Lower leg skin (tissue), 4 donors: ENCODE data around the gene SH2D4B. TPM values are rescaled to one million over a fixed set of nuclear protein-coding genes. Genes with fewer than 3 reads are reported as not detected.

Source experiments
- DNase-seq, 2 donors: peaks; one replicate each; pipeline ENCODE4 v3.0.0-alpha.2; 2019; ENCODE audit warnings: low spot score in 2 of 2
- H3K4me3 ChIP-seq: fragments of 200-600 bp; sonication (generic); 2 replicates; pipeline ENCODE4 v1.5.1; 2017; ENCODE audit warnings: mild to moderate bottlenecking, low read depth; ENCODE audit not compliant: poor library complexity, severe bottlenecking
- POLR2A ChIP-seq, 2 donors: fragments of 450-650 bp; IDR thresholded peaks; one replicate each; pipeline ENCODE4 v1.6.1; 2016 to 2017; ENCODE audit warnings: antibody characterized with exemption in 2 of 2, mild to moderate bottlenecking in 1 of 2, moderate library complexity in 1 of 2
- WGBS, 2 donors: methylation state at CpG; one replicate each; pipeline ENCODE4 v1.1.5; 2018; 5-methylcytosine and 5-hydroxymethylcytosine counted together
- intact Hi-C: fragments of 100-400 bp; cut with DNase I; formaldehyde crosslinking; loops from one replicate; pipeline ENCODE4 v1.15.0; 2023; ENCODE audit warnings: low total_unique reads
- total RNA-seq, 4 donors: library from RNA; depleted of rRNA; stranded (reverse); fragments of >200 nt; gene quantifications; one replicate each; pipeline ENCODE4 v1.1.0, GENCODE V29; 2016
- TF ChIP-seq, protein P1 (sequence below), 3 donors: fragments of 450-650 bp; IDR thresholded peaks; one replicate each; pipeline ENCODE4 v1.5.1; 2016; ENCODE audit warnings: antibody characterized with exemption in 3 of 3, mild to moderate bottlenecking in 3 of 3, moderate library complexity in 2 of 3

Gene SH2D4B
- total RNA-seq, 4 donors from 2014 or later, result 0.13 TPM; not detected in 3

DNA sequence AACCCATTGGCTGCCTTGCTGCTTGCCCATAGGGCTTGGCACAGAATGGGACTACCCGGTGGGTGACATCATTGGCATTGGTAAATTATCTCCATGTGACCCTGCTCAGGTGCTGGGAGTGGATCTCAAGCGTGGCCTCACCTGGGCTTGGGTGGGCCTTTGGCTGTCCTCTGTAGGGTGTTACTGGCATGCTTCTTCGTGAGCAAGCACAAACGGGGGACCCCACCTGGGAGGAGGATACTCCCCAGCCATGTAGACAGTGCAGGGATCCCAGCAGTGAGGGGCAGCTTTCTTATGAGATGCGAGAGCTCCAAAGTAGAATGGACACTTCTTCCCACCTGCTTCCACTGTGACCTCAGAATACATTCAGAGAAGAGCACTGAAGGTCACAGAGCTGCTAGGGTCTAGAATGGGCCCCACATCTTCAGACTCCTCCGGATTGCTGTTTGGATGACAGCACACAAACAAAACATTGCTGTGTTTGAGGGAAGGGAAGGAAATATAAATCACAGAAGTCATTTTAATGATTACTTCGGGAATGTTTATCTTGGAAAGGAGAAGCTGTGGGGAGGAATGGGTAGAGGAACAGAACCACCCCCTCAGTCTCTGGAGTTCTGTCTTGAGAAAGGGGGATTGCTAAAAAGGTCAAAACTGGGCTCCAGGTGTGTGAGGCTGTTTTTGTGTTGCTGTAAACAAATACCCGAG lies 75.9 kb downstream of the SH2D4B start:
- WGBS, 2 donors, result 59 to 63% methylated on average over 7 to 8 of the region's 8 CpGs
- no peak overlapping the region for H3K4me3 ChIP-seq
- intact Hi-C loops, result no loop called here
- no peak for TF ChIP-seq POLR2A (IDR thresholded peaks at IDR 0.05)
- TF ChIP-seq, protein P1, sequence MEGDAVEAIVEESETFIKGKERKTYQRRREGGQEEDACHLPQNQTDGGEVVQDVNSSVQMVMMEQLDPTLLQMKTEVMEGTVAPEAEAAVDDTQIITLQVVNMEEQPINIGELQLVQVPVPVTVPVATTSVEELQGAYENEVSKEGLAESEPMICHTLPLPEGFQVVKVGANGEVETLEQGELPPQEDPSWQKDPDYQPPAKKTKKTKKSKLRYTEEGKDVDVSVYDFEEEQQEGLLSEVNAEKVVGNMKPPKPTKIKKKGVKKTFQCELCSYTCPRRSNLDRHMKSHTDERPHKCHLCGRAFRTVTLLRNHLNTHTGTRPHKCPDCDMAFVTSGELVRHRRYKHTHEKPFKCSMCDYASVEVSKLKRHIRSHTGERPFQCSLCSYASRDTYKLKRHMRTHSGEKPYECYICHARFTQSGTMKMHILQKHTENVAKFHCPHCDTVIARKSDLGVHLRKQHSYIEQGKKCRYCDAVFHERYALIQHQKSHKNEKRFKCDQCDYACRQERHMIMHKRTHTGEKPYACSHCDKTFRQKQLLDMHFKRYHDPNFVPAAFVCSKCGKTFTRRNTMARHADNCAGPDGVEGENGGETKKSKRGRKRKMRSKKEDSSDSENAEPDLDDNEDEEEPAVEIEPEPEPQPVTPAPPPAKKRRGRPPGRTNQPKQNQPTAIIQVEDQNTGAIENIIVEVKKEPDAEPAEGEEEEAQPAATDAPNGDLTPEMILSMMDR (IDR thresholded peaks at IDR 0.05), result no peak
- peak in 1 of 2 donors; percentile 53 for DNase-seq

DNA sequence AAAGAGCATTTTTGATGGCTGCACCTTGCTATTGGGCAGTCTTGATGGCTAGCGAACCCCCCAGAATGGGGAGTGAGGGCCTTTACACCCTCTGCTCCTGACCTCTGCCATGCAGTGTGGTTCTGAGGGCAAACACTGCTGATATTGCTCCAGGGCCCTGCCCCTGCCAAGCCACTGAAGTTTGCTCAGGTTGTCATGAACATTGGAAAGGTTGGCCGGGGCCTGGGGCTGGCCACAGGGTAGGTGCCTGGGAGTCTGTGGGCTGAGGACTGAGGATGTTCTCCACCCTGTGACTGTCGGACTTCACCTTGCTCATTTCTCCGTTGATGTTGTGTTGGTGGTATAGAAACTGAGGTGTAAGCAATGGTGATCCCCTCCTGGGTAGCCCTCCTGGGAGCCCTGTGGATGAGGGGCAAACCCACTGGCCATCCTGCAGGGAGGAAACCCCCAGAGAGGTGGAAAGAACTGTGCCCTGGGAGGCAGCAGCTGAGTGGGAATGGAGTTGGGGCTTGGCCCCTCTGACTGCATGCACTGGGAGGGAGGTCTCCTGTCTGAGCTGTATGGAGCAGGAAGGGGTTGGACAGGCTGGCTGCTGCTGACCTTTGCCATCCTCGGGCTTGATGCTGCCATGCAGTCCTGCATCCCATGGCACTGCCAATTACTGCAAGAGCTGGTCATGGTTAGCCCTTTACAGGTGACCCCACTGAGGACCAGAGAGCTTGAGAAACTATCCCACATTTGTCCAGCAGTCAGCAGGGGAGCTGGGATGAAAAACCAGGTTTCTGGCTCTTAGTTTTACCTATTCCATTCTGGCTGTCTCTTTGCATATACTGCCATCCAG lies 77.1 kb downstream of the SH2D4B start:
- TF ChIP-seq POLR2A (IDR thresholded peaks at IDR 0.05), result no peak
- TF ChIP-seq, protein P1 (IDR thresholded peaks at IDR 0.05), result no peak
- 91 to 94% methylated on average over 5 of the region's 5 CpGs for WGBS, 2 donors
- H3K4me3 ChIP-seq, result no peak overlapping the region
- intact Hi-C loops, result no loop called here
- peak in 1 of 2 donors; percentile 60 for DNase-seq

DNA sequence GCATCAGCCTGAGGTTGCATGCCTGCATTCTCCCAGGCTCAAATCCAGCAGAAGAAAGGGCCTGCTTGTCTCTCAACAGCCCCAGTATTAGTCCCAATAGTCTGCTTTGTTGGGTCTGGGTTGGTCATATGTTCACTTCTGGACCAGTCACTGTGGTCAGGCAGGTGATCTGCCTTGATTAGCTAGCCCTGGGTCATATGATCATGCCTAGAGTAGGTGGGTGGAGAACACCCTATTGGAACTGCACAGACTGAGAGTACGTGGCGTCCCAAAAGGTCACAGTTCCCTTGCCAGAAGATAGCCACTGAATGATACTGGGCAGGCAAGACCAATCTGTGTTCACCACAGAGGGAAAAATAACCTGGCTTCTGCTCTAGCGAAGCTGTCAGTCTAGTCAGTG lies 80.1 kb downstream of the SH2D4B start:
- 90 to 92% methylated on average over 3 of the region's 3 CpGs for WGBS, 2 donors
- TF ChIP-seq POLR2A (IDR thresholded peaks at IDR 0.05), result no peak
- TF ChIP-seq, protein P1 (IDR thresholded peaks at IDR 0.05), result no peak
- intact Hi-C loops, result no loop called here
- no peak overlapping the region for H3K4me3 ChIP-seq
- DNase-seq, result peak in 1 of 2 donors; percentile 34

DNA sequence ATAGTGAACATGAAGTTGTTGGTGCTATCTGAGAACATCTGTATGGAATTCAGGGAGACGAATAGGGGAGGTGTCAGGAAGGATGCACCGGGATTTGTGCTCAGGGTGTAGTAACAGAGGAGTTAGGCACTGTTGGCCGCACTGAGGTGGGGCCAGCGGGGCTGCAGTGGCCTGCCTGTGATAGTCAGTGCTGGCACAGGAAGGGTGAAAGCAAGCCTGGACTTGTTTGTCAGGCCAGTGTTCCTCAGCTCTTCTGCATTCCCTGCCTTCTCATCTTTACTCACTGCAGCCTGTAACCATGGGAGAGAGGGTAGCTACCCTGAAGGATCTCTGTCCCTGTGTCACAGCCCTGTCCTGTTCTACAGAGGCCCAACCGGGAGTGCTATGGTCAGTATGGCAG lies 81.3 kb downstream of the SH2D4B start:
- no peak for DNase-seq
- H3K4me3 ChIP-seq, result no peak overlapping the region
- no peak for TF ChIP-seq POLR2A (IDR thresholded peaks at IDR 0.05)
- TF ChIP-seq, protein P1 (IDR thresholded peaks at IDR 0.05), result no peak
- intact Hi-C loops, result no loop called here
- 81 to 90% methylated on average over 5 of the region's 5 CpGs for WGBS, 2 donors

GRCh38 chr10:80622153-80622552 lies 84.5 kb downstream of the SH2D4B start:
- no peak overlapping the region for H3K4me3 ChIP-seq
- DNase-seq, result no peak
- intact Hi-C loops, result no loop called here
- WGBS, 2 donors, result 78 to 85% methylated on average over 3 of the region's 3 CpGs
- TF ChIP-seq POLR2A (IDR thresholded peaks at IDR 0.05), result no peak
- TF ChIP-seq, protein P1 (IDR thresholded peaks at IDR 0.05), result no peak
